B cell (primary cell): ENCODE data around the gene COL4A3. TPM values are rescaled to one million over a fixed set of nuclear protein-coding genes. Genes with fewer than 3 reads are reported as not detected.

ENCODE experiments used
- ATAC-seq: fragments of 200-7000 bp; cut with Tn5 transposase; one replicate; pipeline ENCODE4 v1.10.0; 2021; ENCODE audit warnings: low read depth, mild to moderate bottlenecking, moderate number of reproducible peaks, moderate library complexity
- CTCF ChIA-PET: fragments of 350-600 bp; sonication (Branson Sonifier 250); formaldehyde crosslinking; loops from one replicate; lab custom pipeline; 2021; ENCODE audit warnings: antibody characterized with exemption, inconsistent platforms; lab: Charles Lee
- POLR2A ChIA-PET: fragments of 350-600 bp; sonication (Branson Sonifier 250); formaldehyde crosslinking; loops from one replicate; lab custom pipeline; 2021; ENCODE audit warnings: antibody characterized with exemption; lab: Charles Lee
- DNase-seq: peaks from one replicate; pipeline ENCODE4 v3.0.0; 2013
- H2AFZ ChIP-seq: 2 replicates; pipeline ENCODE4 v1.6.1; 2012; ENCODE audit warnings: mild to moderate bottlenecking, low read depth, low read length; ENCODE audit not compliant: insufficient read depth, poor library complexity, severe bottlenecking
- H3K27ac ChIP-seq, 2 donors: 1 replicate in 1 of 2; 2 replicates in 1 of 2; pipeline ENCODE4 v1.5.1; 2012 to 2013; ENCODE audit warnings: low read length in 2 of 2, mild to moderate bottlenecking in 2 of 2, moderate library complexity in 1 of 2
- H3K27me3 ChIP-seq, 4 experiments: fragments of 200-600 bp in 1 of 4; sonication (generic) in 1 of 4; replicated peaks in 1 of 4; 1 replicate in 2 of 4; 2 replicates in 2 of 4; pipeline versions ENCODE4 v1.6.1 to v1.7.0; 2013 to 2016; ENCODE audit warnings: low read length in 3 of 4, mild to moderate bottlenecking in 2 of 4, mixed read lengths in 1 of 4, moderate library complexity in 1 of 4; ENCODE audit not compliant: insufficient read depth in 4 of 4, control insufficient read depth in 3 of 4; ENCODE audit errors: control extremely low read depth in 1 of 4
- H3K36me3 ChIP-seq, 2 experiments: replicated peaks in 1 of 2; 1 replicate in 1 of 2; 2 replicates in 1 of 2; pipeline versions ENCODE4 v1.6.1 to v1.7.1; 2013; ENCODE audit warnings: low read length in 1 of 2; ENCODE audit not compliant: insufficient read depth in 2 of 2, control insufficient read depth in 1 of 2; ENCODE audit errors: control extremely low read depth in 1 of 2, extremely low read depth in 1 of 2
- H3K4me1 ChIP-seq, 2 donors: fragments of 200-600 bp in 1 of 2; sonication (generic) in 1 of 2; 1 replicate in 1 of 2; 2 replicates in 1 of 2; pipeline versions ENCODE4 v1.5.1 to v1.6.1; 2013 to 2017; ENCODE audit warnings: low read length in 2 of 2; ENCODE audit not compliant: control insufficient read depth in 2 of 2, insufficient read depth in 2 of 2
- H3K4me2 ChIP-seq: replicated peaks from 2 replicates; pipeline ENCODE3; 2012; ENCODE audit warnings: mild to moderate bottlenecking, low read depth, low read length; ENCODE audit not compliant: poor library complexity, severe bottlenecking
- H3K4me3 ChIP-seq, 5 experiments: fragments of 200-600 bp in 1 of 5; sonication (generic) in 1 of 5; 1 replicate in 3 of 5; 2 replicates in 2 of 5; pipeline versions ENCODE4 v1.5.1 to v1.7.0; 2011 to 2016; ENCODE audit warnings: low read length in 4 of 5, mild to moderate bottlenecking in 4 of 5, low read depth in 2 of 5, control low read depth in 1 of 5, moderate library complexity in 1 of 5; ENCODE audit not compliant: insufficient read depth in 1 of 5; ENCODE audit errors: control extremely low read depth in 1 of 5, extremely low read depth in 1 of 5
- H3K79me2 ChIP-seq: fragments of 200-600 bp; sonication (generic); one replicate; pipeline ENCODE4 v1.6.0; 2016; ENCODE audit warnings: low read length; ENCODE audit not compliant: control insufficient read depth, insufficient read depth
- H3K9ac ChIP-seq: fragments of 200-600 bp; sonication (generic); 2 replicates; pipeline ENCODE4 v1.6.1; 2017; ENCODE audit warnings: mild to moderate bottlenecking, low read length, moderate library complexity
- H3K9me3 ChIP-seq, 3 donors: one replicate each; pipeline versions ENCODE4 v1.6.1 to v1.7.1; 2013; ENCODE audit warnings: low read length in 2 of 3; ENCODE audit not compliant: control insufficient read depth in 2 of 3, insufficient read depth in 1 of 3; ENCODE audit errors: control extremely low read depth in 1 of 3
- H4K20me1 ChIP-seq: 2 replicates; pipeline ENCODE4 v1.6.0; 2012; ENCODE audit warnings: mild to moderate bottlenecking, low read length; ENCODE audit not compliant: insufficient read depth, control insufficient read depth, poor library complexity, severe bottlenecking
- H3K27ac Mint-ChIP-seq: one replicate; pipeline ENCODE4 v1.8.0; 2021; ENCODE audit warnings: mixed read lengths
- H3K27me3 Mint-ChIP-seq: one replicate; pipeline ENCODE4 v1.8.0; 2021; ENCODE audit warnings: mixed read lengths
- H3K4me1 Mint-ChIP-seq: one replicate; pipeline ENCODE4 v1.8.0; 2021; ENCODE audit warnings: mixed read lengths
- H3K4me3 Mint-ChIP-seq: one replicate; pipeline ENCODE4 v1.8.0; 2021; ENCODE audit warnings: mixed read lengths
- H3K9me3 Mint-ChIP-seq: one replicate; pipeline ENCODE4 v1.8.0; 2022; ENCODE audit warnings: mixed read lengths; ENCODE audit not compliant: insufficient read depth
- CTCF ChIP-seq: fragments of 200-600 bp; IDR thresholded peaks from one replicate; pipeline ENCODE4 v1.8.0; 2022; ENCODE audit warnings: antibody characterized with exemption, mild to moderate bottlenecking
- EZH2 ChIP-seq: IDR thresholded peaks from 2 replicates; pipeline ENCODE4 v1.6.1; 2012; ENCODE audit warnings: borderline replicate concordance, low read depth, mild to moderate bottlenecking, moderate library complexity, low read length; ENCODE audit not compliant: insufficient read depth, poor library complexity, severe bottlenecking
- WGBS: methylation state at CpG from one replicate; pipeline ENCODE4 v1.1.5; 2013; ENCODE audit warnings: missing lambda C conversion rate; ENCODE audit not compliant: insufficient coverage; 5-methylcytosine and 5-hydroxymethylcytosine counted together
- intact Hi-C: fragments of 100-400 bp; cut with micrococcal nuclease; formaldehyde crosslinking; loops from one replicate; pipeline ENCODE4 v1.10.0; 2022
- polyA plus RNA-seq: library from polyadenylated mRNA; depleted of rRNA; stranded (reverse); fragments of >200 nt; gene quantifications from 2 replicates; pipeline ENCODE4 v1.2.3, GENCODE V29; 2012
- total RNA-seq, 2 donors: library from RNA; stranded (reverse); fragments of 120-200 nt in 1 of 2; gene quantifications; 1 replicate in 1 of 2; 2 replicates in 1 of 2; pipeline versions ENCODE4 v1.2.3 to v1.2.4, GENCODE V29; 2013 to 2022

Gene COL4A3
- total and polyA plus RNA-seq, 2 donors (not counting 1 experiment from before 2014, with no cell fraction given): 33.4 to 45.9 TPM

- WGBS: 33% methylated on average over 2 of the region's 8 CpGs
- no peaks in the 10 kb centered on the region for H3K36me3 ChIP-seq
- no peak overlapping the region for H3K4me2 ChIP-seq
- Mint-ChIP-seq H3K4me3 (no peak overlapping the region), H3K27ac (no peak overlapping the region), H3K9me3 (no peaks in the 10 kb centered on the region), H3K4me1 (no peaks in the 10 kb centered on the region), H3K27me3 (no peaks in the 10 kb centered on the region)
- H3K27me3 ChIP-seq: peaks cover 0 to 5% (median 0%) of the 10 kb centered on the region in 4 experiments
- no peak overlapping the region for H3K9ac ChIP-seq
- H3K9me3 ChIP-seq: no peaks in the 10 kb centered on the region
- no peaks in the 10 kb centered on the region for H3K79me2 ChIP-seq
- no peaks in the 10 kb centered on the region for H3K4me1 ChIP-seq
- CTCF ChIA-PET: interaction anchor here (0.6 to 14.8 kb wide), 4 partner anchors 81 to 235 kb away, joined by 3 to 267 read pairs (median 4); no protein-coding TSS in a partner anchor
- ATAC-seq (no peak), DNase-seq (no peak)
- H2AFZ ChIP-seq: no peak overlapping the region
- intact Hi-C loops: no loop called here
- no peak overlapping the region for H3K27ac ChIP-seq
- POLR2A ChIA-PET: no interaction called here
- H4K20me1 ChIP-seq: no peaks in the 10 kb centered on the region
- H3K4me3 ChIP-seq: no peak overlapping the region
- TF ChIP-seq EZH2 (no peak), CTCF (no peak)
Measured at GRCh38 chr2:227127201-227127600, 37.2 kb upstream of the COL4A3 start.

GRCh38 chr2:227130636-227131035 lies 33.8 kb upstream of the COL4A3 start:
- Histone ChIP-seq H3K4me3 (no peak overlapping the region), H3K9me3 (no peaks in the 10 kb centered on the region), H3K9ac (no peak overlapping the region), H3K27ac (no peak overlapping the region), H2AFZ (no peak overlapping the region), H3K4me1 (no peaks in the 10 kb centered on the region), H3K36me3 (no peaks in the 10 kb centered on the region), H3K4me2 (no peak overlapping the region), H4K20me1 (no peaks in the 10 kb centered on the region), H3K79me2 (no peaks in the 10 kb centered on the region), H3K27me3 (peaks cover 0 to 5% (median 0%) of the 10 kb centered on the region in 4 experiments)
- ChIA-PET CTCF (interaction anchor here (0.9 to 14.8 kb wide), 9 partner anchors 15 to 638 kb away, joined by 3 to 267 read pairs (median 6); no protein-coding TSS in a partner anchor), POLR2A (no interaction called here)
- WGBS: 80% methylated on average over 8 of the region's 8 CpGs
- Mint-ChIP-seq H3K27ac (no peak overlapping the region), H3K4me1 (no peaks in the 10 kb centered on the region), H3K4me3 (no peak overlapping the region), H3K27me3 (no peaks in the 10 kb centered on the region), H3K9me3 (no peaks in the 10 kb centered on the region)
- TF ChIP-seq CTCF (no peak), EZH2 (no peak)
- no peak for DNase-seq
- no peak for ATAC-seq
- intact Hi-C loops: loop anchor here (1.0 kb wide), 1 partner anchor 108 kb away; no protein-coding TSS in a partner anchor
